HEK293T (cell line): ENCODE data around the gene SHQ1.
"Not testable (repeated sequence)": the region's sequence is repeated elsewhere in the genome, so short reads cannot be mapped to it uniquely, and the experiment has no call there.

Experiments
- CTCF ChIA-PET: fragments of 350-600 bp; formaldehyde crosslinking; extraction: SDS; loops from one replicate; lab custom pipeline; 2021; ENCODE audit warnings: antibody characterized with exemption, inconsistent platforms; lab: Yijun Ruan, JAX
- POLR2A ChIA-PET: fragments of 350-600 bp; formaldehyde crosslinking; extraction: SDS; loops from one replicate; lab custom pipeline; 2020; ENCODE audit warnings: antibody characterized with exemption, inconsistent platforms; lab: Yijun Ruan, JAX
- DNase-seq: peaks from one replicate; pipeline ENCODE4 v3.0.0; 2012; ENCODE audit warnings: mixed read lengths; ENCODE audit errors: extremely low spot score
- ARNT ChIP-seq: fragments of 450-650 bp; IDR thresholded peaks from 2 replicates; pipeline ENCODE4 v1.6.1; 2017; ENCODE audit warnings: mild to moderate bottlenecking
- BHLHE40 ChIP-seq: fragments of 450-650 bp; IDR thresholded peaks from 2 replicates; pipeline ENCODE4 v1.6.1; 2016; ENCODE audit warnings: mild to moderate bottlenecking, moderate library complexity, borderline replicate concordance
- CTBP1 ChIP-seq: fragments of 450-650 bp; IDR thresholded peaks from 2 replicates; pipeline ENCODE4 v1.6.1; 2016; ENCODE audit warnings: borderline replicate concordance
- ELF4 ChIP-seq: fragments of 450-650 bp; IDR thresholded peaks from 2 replicates; pipeline ENCODE4 v1.6.1; 2017; ENCODE audit warnings: antibody characterized with exemption
- FOXA1 ChIP-seq: fragments of 450-650 bp; IDR thresholded peaks from 2 replicates; pipeline ENCODE4 v1.6.1; 2016; ENCODE audit warnings: mild to moderate bottlenecking
- FOXK2 ChIP-seq: fragments of 450-650 bp; IDR thresholded peaks from 2 replicates; pipeline ENCODE4 v1.6.1; 2016; ENCODE audit warnings: mild to moderate bottlenecking
- FOXM1 ChIP-seq: fragments of 450-650 bp; IDR thresholded peaks from 2 replicates; pipeline ENCODE4 v1.6.1; 2017; ENCODE audit warnings: mild to moderate bottlenecking, borderline replicate concordance
- HDGF ChIP-seq: fragments of 450-650 bp; IDR thresholded peaks from 2 replicates; pipeline ENCODE4 v1.6.1; 2017; ENCODE audit warnings: antibody characterized with exemption, borderline replicate concordance
- L3MBTL2 ChIP-seq: fragments of 450-650 bp; conservative IDR thresholded peaks from 2 replicates; pipeline ENCODE4 v1.6.1; 2016; ENCODE audit warnings: mild to moderate bottlenecking
- LEF1 ChIP-seq: fragments of 450-650 bp; IDR thresholded peaks from 2 replicates; pipeline ENCODE4 v1.6.1; 2017; ENCODE audit warnings: mild to moderate bottlenecking, borderline replicate concordance
- NFRKB ChIP-seq: fragments of 450-650 bp; IDR thresholded peaks from 2 replicates; pipeline ENCODE4 v1.6.1; 2016; ENCODE audit warnings: mild to moderate bottlenecking, moderate library complexity
- SP1 ChIP-seq: fragments of 450-650 bp; IDR thresholded peaks from 2 replicates; pipeline ENCODE4 v1.6.1; 2017
- SUZ12 ChIP-seq: fragments of 450-650 bp; IDR thresholded peaks from 2 replicates; pipeline ENCODE4 v1.6.1; 2016; ENCODE audit warnings: mild to moderate bottlenecking
- TARDBP ChIP-seq: fragments of 450-650 bp; IDR thresholded peaks from 2 replicates; pipeline ENCODE4 v1.6.1; 2016
- ZNF384 ChIP-seq: fragments of 450-650 bp; IDR thresholded peaks from 2 replicates; pipeline ENCODE4 v1.6.1; 2016
- TF ChIP-seq, protein P1 (sequence below): fragments of 450-650 bp; IDR thresholded peaks from 2 replicates; pipeline ENCODE4 v1.6.1; 2016

Gene SHQ1

DNA sequence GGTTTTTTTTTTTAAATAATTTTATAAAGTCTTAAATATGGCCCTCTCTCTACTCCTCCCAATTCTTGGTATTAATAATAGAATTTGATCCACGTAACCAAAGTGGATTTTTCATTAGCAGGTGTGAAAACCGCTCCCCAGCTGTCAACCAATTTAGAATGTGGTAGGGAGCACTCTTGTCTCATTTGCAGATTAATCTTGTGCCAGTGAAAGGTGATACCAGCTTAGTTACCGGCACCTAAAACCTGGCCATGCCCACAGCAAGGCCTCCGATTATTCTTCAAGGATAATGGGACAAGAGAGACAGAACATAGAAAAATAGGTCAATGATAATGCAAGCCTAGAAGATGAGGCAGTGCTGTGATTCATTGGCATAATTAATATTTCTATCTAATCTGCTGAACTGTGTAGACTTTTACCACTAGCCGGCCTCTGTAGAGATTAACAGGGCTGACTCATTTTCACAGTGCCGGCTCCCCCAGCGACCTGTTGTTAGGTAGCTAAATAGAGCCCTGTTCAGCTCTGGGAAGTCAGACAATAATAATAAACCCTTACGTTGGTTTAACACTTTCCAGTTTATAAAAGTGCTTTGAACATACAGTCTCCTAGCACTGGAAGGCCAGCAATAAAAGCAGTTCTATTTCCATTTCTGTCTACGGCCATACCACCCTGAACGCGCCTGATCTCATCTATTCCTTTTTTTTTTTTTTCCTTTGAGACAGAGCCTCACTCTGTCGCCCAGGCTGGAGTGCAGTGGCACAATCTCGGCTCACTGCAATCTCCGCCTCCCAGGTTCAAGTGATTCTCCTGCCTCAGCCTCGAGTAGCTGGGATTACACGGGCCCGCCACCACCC lies 102.9 kb downstream of the SHQ1 start:
- ChIA-PET CTCF (no interaction called here), POLR2A (no interaction called here)
- no peak for DNase-seq
- no peak for TF ChIP-seq CTBP1
- peak; percentile 44; the same call in 1 of the 2 replicates for TF ChIP-seq ZNF384

DNA sequence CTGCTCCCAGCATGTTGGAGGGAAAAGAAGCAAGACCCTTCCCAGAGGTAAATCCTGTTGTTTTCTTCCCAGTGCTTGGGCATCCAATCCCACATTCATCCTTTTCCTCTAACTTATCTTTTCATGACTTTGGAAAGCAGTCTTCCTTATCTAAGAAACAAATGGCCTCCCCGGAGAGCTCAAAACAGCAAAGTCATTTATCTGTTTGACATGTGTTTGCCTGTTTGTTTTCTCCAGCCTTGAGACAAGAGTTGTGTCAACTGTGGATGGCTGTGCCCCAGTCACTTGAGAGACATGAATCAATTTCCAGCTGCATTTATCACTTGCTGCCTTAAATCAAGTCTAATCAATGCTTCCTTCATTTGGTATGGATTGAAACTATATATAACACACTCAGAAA lies 103.9 kb downstream of the SHQ1 start:
- DNase-seq = no peak
- ChIA-PET POLR2A (interaction anchor here (0.8 kb wide), 1 partner anchor 10 kb away, joined by 3 read pairs; no protein-coding TSS in a partner anchor), CTCF (interaction anchor here (0.6 kb wide), 1 partner anchor 240 kb away, joined by 3 read pairs; no protein-coding TSS in a partner anchor)
- TF ChIP-seq ZNF384 (no peak), FOXA1 (no peak), BHLHE40 (no peak), SUZ12 (no peak), SP1 (no peak), NFRKB (no peak), CTBP1 (no peak), FOXM1 (no peak), HDGF (no peak)

DNA sequence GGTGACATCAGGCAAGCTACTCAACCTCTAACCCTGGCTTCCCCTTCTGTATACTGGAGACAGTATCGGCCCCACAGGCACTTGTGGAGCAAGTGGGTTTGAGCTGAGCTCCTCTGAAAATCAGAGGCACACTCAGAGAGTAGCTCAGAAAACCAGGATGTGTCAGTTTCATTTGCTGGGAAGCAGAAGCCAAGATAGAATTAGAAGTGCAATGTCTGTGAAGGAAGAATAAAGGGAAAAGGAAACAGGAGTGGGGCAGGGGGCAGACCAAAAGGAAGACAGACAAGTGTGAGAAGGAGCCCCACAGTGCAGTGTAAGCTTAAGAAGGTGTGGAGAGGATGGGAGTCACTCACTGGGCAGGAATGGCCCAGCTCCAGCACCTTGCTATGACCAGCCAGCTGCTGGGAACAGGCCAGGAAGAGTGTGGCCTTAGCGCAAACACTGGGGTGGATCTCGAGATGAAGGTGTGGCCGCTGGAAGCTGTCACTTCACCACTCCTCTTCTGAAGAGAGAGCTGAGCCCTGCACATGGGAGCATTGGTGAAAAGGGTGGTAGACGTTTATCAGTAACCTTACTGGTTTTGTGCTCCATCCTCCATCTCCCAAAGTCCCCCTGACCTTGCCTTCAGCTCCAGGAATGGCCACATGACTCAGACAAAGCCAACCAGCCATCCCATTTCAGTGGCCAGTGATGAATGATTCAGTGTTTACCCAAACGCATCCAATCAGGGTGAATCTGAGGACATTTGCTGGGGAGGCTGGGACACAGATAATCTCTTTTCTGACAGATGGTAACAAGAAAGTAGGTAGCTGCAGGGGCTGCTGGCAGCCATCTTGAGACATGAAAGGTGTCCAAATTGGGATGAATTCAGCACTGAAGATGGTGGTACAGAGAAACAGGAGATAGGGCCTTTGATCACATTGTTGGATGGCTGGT lies 108.4 kb downstream of the SHQ1 start:
- CTCF ChIA-PET = no interaction called here
- TF ChIP-seq L3MBTL2 = no peak
- TF ChIP-seq, protein P1, sequence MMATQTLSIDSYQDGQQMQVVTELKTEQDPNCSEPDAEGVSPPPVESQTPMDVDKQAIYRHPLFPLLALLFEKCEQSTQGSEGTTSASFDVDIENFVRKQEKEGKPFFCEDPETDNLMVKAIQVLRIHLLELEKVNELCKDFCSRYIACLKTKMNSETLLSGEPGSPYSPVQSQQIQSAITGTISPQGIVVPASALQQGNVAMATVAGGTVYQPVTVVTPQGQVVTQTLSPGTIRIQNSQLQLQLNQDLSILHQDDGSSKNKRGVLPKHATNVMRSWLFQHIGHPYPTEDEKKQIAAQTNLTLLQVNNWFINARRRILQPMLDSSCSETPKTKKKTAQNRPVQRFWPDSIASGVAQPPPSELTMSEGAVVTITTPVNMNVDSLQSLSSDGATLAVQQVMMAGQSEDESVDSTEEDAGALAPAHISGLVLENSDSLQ = no peak
- DNase-seq = no peak
- POLR2A ChIA-PET = no interaction called here

DNA sequence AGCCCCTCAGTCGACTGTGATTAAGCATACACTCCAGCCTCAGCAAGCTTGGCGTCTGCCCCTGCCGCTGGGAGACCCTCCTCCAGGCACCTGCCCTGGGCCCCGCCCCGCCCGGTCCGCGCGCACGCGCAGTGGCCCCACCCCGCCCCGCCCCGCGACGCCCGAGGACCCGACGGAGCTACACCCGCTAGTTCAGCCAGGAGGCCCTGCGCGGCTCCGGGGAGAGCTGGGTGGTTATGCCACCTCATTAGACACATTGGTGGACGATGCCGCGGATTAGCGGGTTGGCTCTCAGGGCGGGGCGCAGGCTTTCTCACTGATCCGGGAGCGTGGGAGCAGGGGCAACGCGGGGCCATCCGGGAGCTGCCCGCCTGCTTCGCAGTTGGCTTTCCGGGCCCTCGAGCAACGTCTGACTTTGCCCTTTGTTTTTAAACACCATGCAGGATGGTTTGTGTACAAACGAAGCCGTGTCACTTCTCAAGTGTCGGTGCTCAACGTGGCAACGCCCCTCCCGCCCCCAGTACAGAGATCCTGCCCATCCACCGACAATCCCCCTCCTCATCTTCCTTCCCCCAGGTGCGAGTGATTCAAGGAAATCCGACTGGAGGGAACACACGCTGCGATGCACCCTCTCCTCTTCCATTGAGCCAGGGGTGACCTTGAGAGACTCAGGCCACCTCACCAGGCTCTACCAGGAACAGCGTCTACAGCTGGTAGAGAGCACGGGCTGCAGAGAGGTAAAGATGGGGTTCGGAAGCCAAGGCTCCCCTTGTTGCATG lies 109.3 kb downstream of the SHQ1 start:
- TF ChIP-seq HDGF = no peak
- no peak for TF ChIP-seq ELF4
- no peak for TF ChIP-seq SP1
- no peak for TF ChIP-seq LEF1
- CTCF ChIA-PET = no interaction called here
- DNase-seq = peak; percentile 71
- POLR2A ChIA-PET = interaction anchor here (1.3 kb wide), 1 partner anchor 16 kb away, joined by 5 read pairs; no protein-coding TSS in a partner anchor

DNA sequence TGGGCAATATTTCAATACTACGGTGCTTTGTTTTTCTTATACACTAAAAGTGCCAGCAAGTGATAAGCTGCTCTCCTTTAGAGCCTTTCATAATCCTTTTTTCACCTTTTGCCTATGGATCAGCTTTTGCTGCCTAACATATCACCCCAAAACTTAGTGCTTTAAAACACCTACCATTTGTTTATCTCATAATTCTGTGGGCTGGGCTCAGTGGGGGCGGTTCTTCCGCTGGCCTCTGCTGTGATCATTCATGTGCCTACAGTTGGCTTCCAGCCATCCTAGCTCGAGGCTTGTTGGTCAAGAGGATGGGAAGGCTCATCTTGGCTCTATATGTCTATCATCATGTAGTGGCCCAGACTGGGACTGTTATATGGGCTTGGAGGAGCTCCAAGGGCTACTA lies 113.2 kb downstream of the SHQ1 start:
- DNase-seq, CTCF ChIA-PET, POLR2A ChIA-PET: not testable (repeated sequence)

DNA sequence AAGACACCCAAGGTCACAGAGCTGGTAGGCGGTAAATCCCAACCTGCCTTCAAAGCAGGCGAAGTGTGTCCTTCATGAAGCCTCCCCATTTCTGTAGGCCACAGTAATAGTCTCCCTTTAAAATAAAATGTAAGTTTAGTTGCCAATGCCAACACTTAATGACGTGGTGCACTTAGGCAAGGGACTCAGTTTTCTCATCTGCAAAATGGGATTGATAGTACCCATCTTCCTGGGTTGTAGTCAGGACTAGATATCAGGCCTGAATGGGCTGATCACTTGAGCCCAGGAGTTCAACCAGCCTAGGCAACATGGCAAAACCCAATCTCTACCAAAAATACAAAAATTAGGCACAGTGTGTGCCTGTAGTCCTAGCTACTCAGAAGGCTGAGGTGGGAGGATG lies 114.6 kb downstream of the SHQ1 start:
- CTCF ChIA-PET = no interaction called here
- POLR2A ChIA-PET = no interaction called here
- DNase-seq = no peak
- TF ChIP-seq SP1 = no peak
- TF ChIP-seq HDGF = no peak
- no peak for TF ChIP-seq TARDBP
- TF ChIP-seq ELF4 = no peak
- no peak for TF ChIP-seq FOXK2
- no peak for TF ChIP-seq ARNT
- no peak for TF ChIP-seq LEF1
- no peak for TF ChIP-seq SUZ12

DNA sequence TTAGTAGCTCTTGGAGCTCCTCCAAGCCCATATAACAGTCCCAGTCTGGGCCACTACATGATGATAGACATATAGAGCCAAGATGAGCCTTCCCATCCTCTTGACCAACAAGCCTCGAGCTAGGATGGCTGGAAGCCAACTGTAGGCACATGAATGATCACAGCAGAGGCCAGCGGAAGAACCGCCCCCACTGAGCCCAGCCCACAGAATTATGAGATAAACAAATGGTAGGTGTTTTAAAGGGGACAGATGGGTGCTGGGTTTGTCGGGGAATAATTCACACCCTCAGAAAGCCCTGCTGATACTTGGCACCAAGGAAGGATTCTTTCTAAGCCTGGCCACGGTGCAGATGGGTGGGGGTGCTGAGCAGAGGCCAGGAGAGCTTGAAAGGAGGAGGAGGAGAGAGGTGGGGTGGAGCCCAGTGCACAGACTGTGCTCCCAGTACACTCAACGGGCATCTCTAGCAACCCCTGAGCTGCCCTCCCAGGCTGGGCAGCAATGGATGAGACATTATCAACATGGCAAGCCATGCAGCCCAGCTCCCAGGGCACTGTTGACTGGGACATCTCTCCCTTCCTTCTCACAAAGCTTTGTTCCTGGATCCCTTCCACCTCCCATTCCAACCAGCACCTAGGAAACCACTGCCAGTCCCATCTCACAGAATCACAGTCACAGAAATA lies 115.4 kb downstream of the SHQ1 start:
- POLR2A ChIA-PET, DNase-seq, CTCF ChIA-PET: not testable (repeated sequence)
